OCI-LY7 (cell line): ENCODE results near the gene CENPV.

Source experiments
- EZH2phosphoT487 ChIP-seq: fragments of 200-600 bp; sonication (generic); IDR thresholded peaks from 2 replicates; pipeline ENCODE4 v1.6.1; 2018; ENCODE audit warnings: low read depth, borderline replicate concordance, mild to moderate bottlenecking, mixed run types, antibody characterized with exemption, low read length, moderate library complexity, mixed read lengths
- TF ChIP-seq, protein P1 (sequence below): fragments of 200-600 bp; sonication (generic); conservative IDR thresholded peaks from 2 replicates; pipeline ENCODE4 v1.5.1; 2014; ENCODE audit warnings: mild to moderate bottlenecking, antibody characterized with exemption, low read length, moderate library complexity, mixed read lengths

DNA sequence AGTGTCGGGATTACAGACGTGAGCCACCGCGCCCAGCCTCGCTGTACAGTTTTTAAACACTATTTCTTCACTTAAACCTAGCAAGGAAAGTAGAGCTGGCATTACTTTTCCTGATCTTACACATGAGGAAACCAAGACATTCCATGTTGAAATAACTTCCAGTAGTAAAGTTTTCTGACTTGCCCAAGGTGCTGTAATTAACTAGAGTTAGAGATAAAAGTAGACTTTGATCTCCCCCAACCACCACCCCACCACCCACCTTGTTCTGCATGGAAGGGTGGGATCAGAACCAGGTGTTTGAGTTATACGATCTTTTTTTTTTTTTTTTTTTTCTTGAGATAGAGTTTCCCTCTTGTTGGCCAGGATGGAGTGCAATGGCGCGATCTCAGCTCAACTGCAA is 47.1 kb downstream of the CENPV start:
- TF ChIP-seq, protein P1, sequence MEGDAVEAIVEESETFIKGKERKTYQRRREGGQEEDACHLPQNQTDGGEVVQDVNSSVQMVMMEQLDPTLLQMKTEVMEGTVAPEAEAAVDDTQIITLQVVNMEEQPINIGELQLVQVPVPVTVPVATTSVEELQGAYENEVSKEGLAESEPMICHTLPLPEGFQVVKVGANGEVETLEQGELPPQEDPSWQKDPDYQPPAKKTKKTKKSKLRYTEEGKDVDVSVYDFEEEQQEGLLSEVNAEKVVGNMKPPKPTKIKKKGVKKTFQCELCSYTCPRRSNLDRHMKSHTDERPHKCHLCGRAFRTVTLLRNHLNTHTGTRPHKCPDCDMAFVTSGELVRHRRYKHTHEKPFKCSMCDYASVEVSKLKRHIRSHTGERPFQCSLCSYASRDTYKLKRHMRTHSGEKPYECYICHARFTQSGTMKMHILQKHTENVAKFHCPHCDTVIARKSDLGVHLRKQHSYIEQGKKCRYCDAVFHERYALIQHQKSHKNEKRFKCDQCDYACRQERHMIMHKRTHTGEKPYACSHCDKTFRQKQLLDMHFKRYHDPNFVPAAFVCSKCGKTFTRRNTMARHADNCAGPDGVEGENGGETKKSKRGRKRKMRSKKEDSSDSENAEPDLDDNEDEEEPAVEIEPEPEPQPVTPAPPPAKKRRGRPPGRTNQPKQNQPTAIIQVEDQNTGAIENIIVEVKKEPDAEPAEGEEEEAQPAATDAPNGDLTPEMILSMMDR, result no peak
- TF ChIP-seq EZH2phosphoT487, result no peak
